GM12878 (cell line): ENCODE measurements around the gene H2AZ1. TPM values are rescaled to one million over a fixed set of nuclear protein-coding genes. Genes with fewer than 3 reads are reported as not detected.

Experiments
- ATAC-seq: fragments of 200-7000 bp; cut with Tn5 transposase; 3 replicates; pipeline ENCODE4 v1.9.1; 2020; ENCODE audit warnings: mild to moderate bottlenecking, moderate library complexity
- BruUV-seq: library from RNA; stranded (reverse); fragments of 400-500 nt; replicated peaks from 2 replicates; lab custom pipeline; 2021; lab: Mats Ljungman, UMichigan
- CTCF ChIA-PET: fragments of 300-600 bp; sonication (Branson Sonifier 250); formaldehyde crosslinking; extraction: SDS; loops from one replicate; lab custom pipeline; 2021; ENCODE audit warnings: inconsistent platforms; lab: Yijun Ruan, JAX
- POLR2A ChIA-PET: fragments of 350-600 bp; formaldehyde crosslinking; extraction: SDS; loops from one replicate; lab custom pipeline; 2021; ENCODE audit warnings: inconsistent platforms; lab: Charles Lee
- RAD21 ChIA-PET: fragments of 300-600 bp; sonication (Branson Sonifier 250); formaldehyde crosslinking; loops from one replicate; lab custom pipeline; 2023; ENCODE audit warnings: antibody characterized with exemption; ENCODE audit not compliant: unreplicated experiment; lab: Charles Lee
- SMC1A ChIA-PET: fragments of 300-600 bp; sonication (Branson Sonifier 250); formaldehyde crosslinking; loops from one replicate; lab custom pipeline; 2023; ENCODE audit not compliant: unreplicated experiment, uncharacterized antibody; lab: Charles Lee
- DNase-seq: peaks from one replicate; pipeline ENCODE4 v3.0.0-alpha.2; 2011; ENCODE audit warnings: low read depth, low spot score
- FAIRE-seq: peaks from 3 replicates; lab custom pipeline; 2011; peaks lifted over from hg19 to GRCh38; lab: Jason Lieb, UNC
- H2AFZ ChIP-seq: 2 replicates; pipeline ENCODE4 v1.6.0; 2011; ENCODE audit warnings: low read depth, low read length, control low read depth; ENCODE audit not compliant: control insufficient read depth
- H3K27ac ChIP-seq: 2 replicates; pipeline ENCODE4 v1.5.1; 2011; ENCODE audit warnings: control low read depth; ENCODE audit not compliant: control insufficient read depth, insufficient read depth
- H3K27me3 ChIP-seq, 2 experiments: replicated peaks in 1 of 2; 2 replicates each; pipeline versions ENCODE4 v1.6.0 to v1.6.1; 2011; ENCODE audit warnings: low read length in 1 of 2; ENCODE audit not compliant: control insufficient read depth in 2 of 2, insufficient read depth in 2 of 2
- H3K36me3 ChIP-seq, 2 experiments: 2 replicates each; pipeline ENCODE4 v1.5.1; 2011; ENCODE audit warnings: low read length in 1 of 2; ENCODE audit not compliant: control insufficient read depth in 2 of 2, insufficient read depth in 2 of 2
- H3K4me1 ChIP-seq: 2 replicates; pipeline ENCODE4 v1.6.1; 2011; ENCODE audit warnings: mild to moderate bottlenecking, low read length, moderate library complexity, mixed read lengths; ENCODE audit not compliant: control insufficient read depth, insufficient read depth
- H3K4me2 ChIP-seq: 2 replicates; pipeline ENCODE4 v1.6.0; 2011; ENCODE audit warnings: control low read depth; ENCODE audit not compliant: control insufficient read depth, insufficient read depth
- H3K4me3 ChIP-seq: fragments of 200-600 bp; sonication (generic); 2 replicates; pipeline ENCODE4 v1.5.1; 2016
- H3K79me2 ChIP-seq: 2 replicates; pipeline ENCODE4 v1.6.0; 2011; ENCODE audit warnings: low read length; ENCODE audit not compliant: control insufficient read depth, insufficient read depth
- H3K9ac ChIP-seq: 2 replicates; pipeline ENCODE4 v1.8.0; 2011; ENCODE audit warnings: low read length, control low read depth, mixed read lengths; ENCODE audit not compliant: control insufficient read depth, insufficient read depth
- H3K9me3 ChIP-seq: replicated peaks from 3 replicates; pipeline ENCODE4 v1.5.1; 2011; ENCODE audit warnings: mild to moderate bottlenecking, low read length; ENCODE audit not compliant: control insufficient read depth, insufficient read depth
- H4K20me1 ChIP-seq: 2 replicates; pipeline ENCODE4 v1.6.0; 2011; ENCODE audit not compliant: control insufficient read depth, insufficient read depth
- CBFB ChIP-seq: IDR thresholded peaks from 2 replicates; pipeline ENCODE4 v1.6.1; 2016; ENCODE audit warnings: antibody characterized with exemption, low read depth
- HDAC2 ChIP-seq: fragments of 200-600 bp; sonication (generic); IDR thresholded peaks from 2 replicates; pipeline ENCODE4 v1.6.1; 2017
- MEF2A ChIP-seq: IDR thresholded peaks from 2 replicates; pipeline ENCODE4 v1.6.1; 2011; ENCODE audit warnings: low read depth, mild to moderate bottlenecking, low read length, moderate library complexity; ENCODE audit not compliant: insufficient read depth
- NFYB ChIP-seq: IDR thresholded peaks from 2 replicates; pipeline ENCODE4 v1.6.1; 2011; ENCODE audit warnings: low read depth, mild to moderate bottlenecking, low read length, improper control_type of control experiment, moderate library complexity; ENCODE audit not compliant: insufficient read depth
- POLR2AphosphoS2 ChIP-seq: IDR thresholded peaks from 2 replicates; pipeline ENCODE4 v1.6.1; 2011; ENCODE audit warnings: low read depth, mild to moderate bottlenecking, low read length, improper control_type of control experiment, moderate library complexity
- RCOR1 ChIP-seq: conservative IDR thresholded peaks from 2 replicates; pipeline ENCODE4 v1.6.1; 2012; ENCODE audit warnings: low read depth, low read length, improper control_type of control experiment
- RELA ChIP-seq: fragments of 450-650 bp; IDR thresholded peaks from 2 replicates; pipeline ENCODE4 v1.8.0; 2014; ENCODE audit warnings: borderline replicate concordance; ENCODE audit not compliant: partially characterized antibody
- SIN3A ChIP-seq: IDR thresholded peaks from 2 replicates; pipeline ENCODE4 v1.6.1; 2012; ENCODE audit warnings: low read depth, low read length, improper control_type of control experiment
- SMC3 ChIP-seq: IDR thresholded peaks from 2 replicates; pipeline ENCODE4 v1.6.1; 2011; ENCODE audit warnings: low read length, improper control_type of control experiment, borderline replicate concordance
- TCF3 ChIP-seq: IDR thresholded peaks from 2 replicates; pipeline ENCODE4 v1.6.1; 2012; ENCODE audit warnings: low read depth, mild to moderate bottlenecking, low read length, borderline replicate concordance; ENCODE audit not compliant: insufficient read depth
- WGBS: methylation state at CpG from one replicate; pipeline ENCODE4 v1.1.6; 2016; ENCODE audit warnings: low lambda C conversion rate; ENCODE audit not compliant: insufficient replicate concordance, insufficient coverage; ENCODE audit errors: missing lambda C conversion rate; 5-methylcytosine and 5-hydroxymethylcytosine counted together
- in situ Hi-C: fragments of 300-500 bp; cut with MboI; formaldehyde crosslinking; loops from 9 replicates; pipeline ENCODE4 v1.14.3; 2018; ENCODE audit warnings: mixed read lengths
- intact Hi-C: fragments of 100-400 bp; cut with micrococcal nuclease; formaldehyde crosslinking; loops from one replicate; pipeline ENCODE4 v1.14.2; 2022; ENCODE audit not compliant: unreplicated experiment
- polyA plus RNA-seq, 11 experiments: library from polyadenylated mRNA; depleted of rRNA in 4 of 11; unstranded in 6 of 11; stranded (reverse) in 5 of 11; fragments of >200 nt; fragmentation: Nextera tagmentation in 4 of 11; fragmentation: Illumina TruSeq in 1 of 11; extraction: Ambion mirVana in 4 of 11; extraction: Trizol in 1 of 11; gene quantifications; 1 replicate in 1 of 11; 2 replicates in 10 of 11; pipeline versions ENCODE4 v1.2.1 to v1.2.3, GENCODE V29; 2011 to 2016; ENCODE audit warnings: inconsistent platforms in 2 of 11, missing spikeins in 2 of 11, low read depth in 1 of 11
- total RNA-seq, 4 experiments: library from RNA; depleted of rRNA in 3 of 4; stranded (reverse); fragments of >200 nt in 3 of 4; fragmentation: Illumina TruSeq in 1 of 4; extraction: Trizol in 1 of 4; gene quantifications; 2 replicates each; pipeline versions ENCODE4 v1.2.1 to v1.2.3, GENCODE V29; 2013 to 2021
- TF ChIP-seq, protein P1 (sequence below): IDR thresholded peaks from 2 replicates; pipeline ENCODE4 v1.6.1; 2012; ENCODE audit warnings: low read depth, low read length, improper control_type of control experiment

H2AZ1 gene
- total and polyA plus RNA-seq, 10 of the 15 experiments (the other 5 are each of a cell fraction or from before 2014, with no cell fraction given) = 652 to 4,800 (median 898) TPM

DNA sequence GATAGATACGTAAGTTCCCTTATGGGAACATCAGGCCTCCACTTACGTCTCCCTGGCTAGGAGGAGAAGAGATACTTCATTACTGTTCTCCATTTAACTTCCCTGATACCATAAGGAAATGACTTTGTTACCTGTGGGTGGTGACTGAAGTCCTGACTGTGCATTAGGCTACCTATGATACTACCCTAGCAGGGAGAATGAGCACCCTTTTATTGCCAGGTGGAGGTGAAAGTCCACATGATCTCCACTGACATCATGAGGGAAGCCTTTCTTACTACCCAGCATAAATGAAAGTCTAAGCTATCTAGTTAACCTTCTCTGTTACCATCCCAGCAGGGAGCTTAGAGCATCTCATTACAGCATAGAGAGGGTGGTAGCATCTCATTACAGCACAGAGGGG, 31.4 kb downstream of the H2AZ1 start:
- Histone ChIP-seq H4K20me1 (no peaks in the 10 kb centered on the region), H3K27ac (no peak overlapping the region), H3K9ac (no peak overlapping the region), H3K9me3 (peaks cover 2% of the 10 kb centered on the region; the same call in 2 of the 3 replicates), H3K4me1 (no peaks in the 10 kb centered on the region), H3K4me3 (no peak overlapping the region), H3K36me3 (peaks cover 4 to 13% of the 10 kb centered on the region in 2 experiments; a peak in 3 of 4 replicates), H2AFZ (no peak overlapping the region), H3K79me2 (no peaks in the 10 kb centered on the region; the same call in 1 of the 2 replicates), H3K27me3 (no peaks in the 10 kb centered on the region), H3K4me2 (no peak overlapping the region)
- no peak for ATAC-seq
- FAIRE-seq = no peak
- in situ Hi-C loops (no loop called here), intact Hi-C loops (no loop called here)
- ChIA-PET POLR2A (no interaction called here), SMC1A (interaction anchor here (1.1 to 1.4 kb wide), 3 partner anchors 11 to 24 kb away, joined by 3 to 5 read pairs (median 3); partner anchors contain the start of gene LAMTOR3), CTCF (interaction anchor here (0.9 kb wide), 1 partner anchor 107 kb away, joined by 3 read pairs; no protein-coding TSS in a partner anchor), RAD21 (no interaction called here)
- WGBS = 100% methylated on average over 2 of the region's 2 CpGs
- no peak for DNase-seq
- no TSS peak for BruUV-seq
- TF ChIP-seq HDAC2 = no peak
- no peak for TF ChIP-seq NFYB
- TF ChIP-seq TCF3 = no peak
- no peak for TF ChIP-seq RELA
- no peak for TF ChIP-seq MEF2A
- no peak for TF ChIP-seq SMC3
- TF ChIP-seq CBFB = no peak
- no peak for TF ChIP-seq POLR2AphosphoS2
- TF ChIP-seq, protein P1, sequence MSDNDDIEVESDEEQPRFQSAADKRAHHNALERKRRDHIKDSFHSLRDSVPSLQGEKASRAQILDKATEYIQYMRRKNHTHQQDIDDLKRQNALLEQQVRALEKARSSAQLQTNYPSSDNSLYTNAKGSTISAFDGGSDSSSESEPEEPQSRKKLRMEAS = no peak
- TF ChIP-seq SIN3A = no peak
- no peak for TF ChIP-seq RCOR1
- TF ChIP-seq, all 136 proteins: peak for 0
